Gastrocnemius medialis (tissue), 4 donors: ENCODE data around the gene MAP1LC3A. TPM values are rescaled to one million over a fixed set of nuclear protein-coding genes. Genes with fewer than 3 reads are reported as not detected.
A peak's percentile ranks its signal among the peaks of the same experiment; 100 is the strongest.

Experiments used
- ATAC-seq, 2 donors: fragments of 150-250 bp; one replicate each; pipeline ENCODE4 v1.9.1; 2016
- DNase-seq, 2 donors: peaks; one replicate each; pipeline ENCODE4 v3.0.0-alpha.2; 2019
- H3K27ac ChIP-seq, 4 donors: fragments of 200-600 bp; sonication (generic); 1 replicate in 1 of 4; 2 replicates in 3 of 4; pipeline ENCODE4 v1.5.1; 2016 to 2018; ENCODE audit warnings: mild to moderate bottlenecking in 2 of 4, moderate library complexity in 1 of 4
- H3K27me3 ChIP-seq, 3 donors: fragments of 200-600 bp; sonication (generic) in 2 of 3; 1 replicate in 1 of 3; 2 replicates in 2 of 3; pipeline versions ENCODE4 v1.5.1 to v1.6.0; 2016 to 2019; ENCODE audit warnings: mild to moderate bottlenecking in 1 of 3, moderate library complexity in 1 of 3
- H3K36me3 ChIP-seq, 2 donors: fragments of 200-600 bp; sonication (generic) in 1 of 2; one replicate each; pipeline ENCODE4 v1.5.1; 2017 to 2018
- H3K4me1 ChIP-seq, 2 donors: fragments of 200-600 bp; sonication (generic) in 1 of 2; one replicate each; pipeline ENCODE4 v1.5.1; 2016 to 2017; ENCODE audit warnings: mild to moderate bottlenecking in 2 of 2
- H3K4me3 ChIP-seq, 4 donors: fragments of 200-600 bp; sonication (generic) in 3 of 4; 1 replicate in 1 of 4; 2 replicates in 3 of 4; pipeline ENCODE4 v1.5.1; 2016 to 2019; ENCODE audit warnings: mild to moderate bottlenecking in 2 of 4
- H3K9me3 ChIP-seq, 3 donors: fragments of 200-600 bp; sonication (generic) in 2 of 3; 1 replicate in 1 of 3; 2 replicates in 2 of 3; pipeline ENCODE4 v1.5.1; 2016 to 2019
- POLR2A ChIP-seq, 2 donors: fragments of 450-650 bp; IDR thresholded peaks; one replicate each; pipeline ENCODE4 v1.6.1; 2017; ENCODE audit warnings: antibody characterized with exemption in 2 of 2, mild to moderate bottlenecking in 2 of 2, moderate library complexity in 2 of 2
- in situ Hi-C, 4 donors: fragments of 200-750 bp; cut with MboI; loops; one replicate each; pipeline versions ENCODE4 v1.15.0 to v1.8.0; 2017; ENCODE audit warnings: low sequenced_read_pairs in 4 of 4
- intact Hi-C: fragments of 100-400 bp; cut with DNase I; formaldehyde crosslinking; loops from one replicate; pipeline ENCODE4 v1.15.1; 2023; ENCODE audit warnings: low total_unique reads
- total RNA-seq, 4 donors: library from RNA; depleted of rRNA; stranded (reverse); fragments of >200 nt; gene quantifications; one replicate each; pipeline versions ENCODE4 v1.1.0 to v1.2.3, GENCODE V29; 2016
- TF ChIP-seq, protein P1 (sequence below), 5 experiments: fragments of 450-650 bp in 3 of 5; fragments of 200-600 bp in 2 of 5; sonication (generic) in 2 of 5; IDR thresholded peaks in 4 of 5; conservative IDR thresholded peaks in 1 of 5; 1 replicate in 4 of 5; 2 replicates in 1 of 5; pipeline ENCODE4 v1.5.1; 2016 to 2019; ENCODE audit warnings: antibody characterized with exemption in 5 of 5, mild to moderate bottlenecking in 3 of 5, moderate library complexity in 3 of 5

The MAP1LC3A gene
- total RNA-seq, 4 donors from 2014 or later, result 41.5 to 62.7 (median 56.4) TPM

DNA sequence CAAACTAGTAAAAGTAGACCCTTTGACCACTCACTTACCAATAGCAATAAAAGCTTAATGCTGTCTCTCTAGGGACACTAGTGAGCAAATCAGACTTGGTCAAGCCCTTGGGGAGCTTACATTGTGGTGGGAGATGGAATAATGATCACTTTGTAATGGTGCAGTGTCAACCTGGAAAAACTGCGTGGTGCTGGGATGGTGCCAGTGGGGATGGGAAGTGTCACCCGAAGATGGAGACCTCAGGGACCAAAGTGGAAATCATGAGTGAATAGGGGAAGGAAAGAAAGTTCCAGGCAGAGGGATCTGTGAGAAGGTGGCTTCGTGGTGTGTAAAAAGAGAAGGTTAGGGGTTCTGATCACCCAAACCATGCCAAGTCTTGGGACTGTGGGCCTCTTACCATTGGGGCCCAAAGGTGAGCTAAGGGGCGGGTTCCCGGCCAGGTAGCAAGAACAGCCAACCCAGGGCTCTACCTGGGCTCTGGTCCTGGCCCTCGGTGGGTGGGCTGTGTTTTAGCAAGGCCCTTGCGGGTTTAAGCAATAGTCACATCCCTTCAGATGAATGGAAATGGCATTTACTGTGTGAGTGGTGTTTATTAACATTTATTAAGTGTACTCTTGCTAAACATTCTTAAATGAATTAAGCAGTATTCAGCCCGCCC is 26.8 kb upstream of the MAP1LC3A start:
- Histone ChIP-seq H3K9me3 (no peaks in the 10 kb centered on the region), H3K27me3 (no peaks in the 10 kb centered on the region), H3K4me3 (no peak overlapping the region), H3K27ac (no peak overlapping the region), H3K4me1 (peaks cover 20 to 26% of the 10 kb centered on the region in 2 donors), H3K36me3 (peaks cover 0 to 73% of the 10 kb centered on the region in 2 donors)
- TF ChIP-seq POLR2A (IDR thresholded peaks at IDR 0.05), result no peak
- TF ChIP-seq, protein P1, sequence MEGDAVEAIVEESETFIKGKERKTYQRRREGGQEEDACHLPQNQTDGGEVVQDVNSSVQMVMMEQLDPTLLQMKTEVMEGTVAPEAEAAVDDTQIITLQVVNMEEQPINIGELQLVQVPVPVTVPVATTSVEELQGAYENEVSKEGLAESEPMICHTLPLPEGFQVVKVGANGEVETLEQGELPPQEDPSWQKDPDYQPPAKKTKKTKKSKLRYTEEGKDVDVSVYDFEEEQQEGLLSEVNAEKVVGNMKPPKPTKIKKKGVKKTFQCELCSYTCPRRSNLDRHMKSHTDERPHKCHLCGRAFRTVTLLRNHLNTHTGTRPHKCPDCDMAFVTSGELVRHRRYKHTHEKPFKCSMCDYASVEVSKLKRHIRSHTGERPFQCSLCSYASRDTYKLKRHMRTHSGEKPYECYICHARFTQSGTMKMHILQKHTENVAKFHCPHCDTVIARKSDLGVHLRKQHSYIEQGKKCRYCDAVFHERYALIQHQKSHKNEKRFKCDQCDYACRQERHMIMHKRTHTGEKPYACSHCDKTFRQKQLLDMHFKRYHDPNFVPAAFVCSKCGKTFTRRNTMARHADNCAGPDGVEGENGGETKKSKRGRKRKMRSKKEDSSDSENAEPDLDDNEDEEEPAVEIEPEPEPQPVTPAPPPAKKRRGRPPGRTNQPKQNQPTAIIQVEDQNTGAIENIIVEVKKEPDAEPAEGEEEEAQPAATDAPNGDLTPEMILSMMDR (IDR thresholded peaks at IDR 0.05 in 4 of 5, conservative IDR thresholded peaks at IDR 0.05 in 1 of 5), result no peak
- intact Hi-C loops (no loop called here), in situ Hi-C loops (loop anchor here in 1 of 4 donors (25.0 kb wide), 1 partner anchor 181 kb away; the partner anchor contains the start of gene TP53INP2)
- DNase-seq (no peak), ATAC-seq (no peak)

GRCh38 chr20:34532320-34532719 is 26.2 kb upstream of the MAP1LC3A start:
- no peak for ATAC-seq
- in situ Hi-C loops, result loop anchor here in 1 of 4 donors (25.0 kb wide), 1 partner anchor 180 kb away; the partner anchor contains the start of gene TP53INP2
- no peak overlapping the region for H3K4me3 ChIP-seq
- no peaks in the 10 kb centered on the region for H3K27me3 ChIP-seq
- no peak overlapping the region for H3K27ac ChIP-seq
- H3K36me3 ChIP-seq, result peaks cover 0 to 73% of the 10 kb centered on the region in 2 donors
- intact Hi-C loops, result no loop called here
- peaks cover 18 to 20% of the 10 kb centered on the region in 2 donors for H3K4me1 ChIP-seq
- TF ChIP-seq, protein P1 (IDR thresholded peaks at IDR 0.05 in 4 of 5, conservative IDR thresholded peaks at IDR 0.05 in 1 of 5), result no peak
- TF ChIP-seq POLR2A (IDR thresholded peaks at IDR 0.05), result no peak
- no peak for DNase-seq
- no peaks in the 10 kb centered on the region for H3K9me3 ChIP-seq

- TF ChIP-seq, protein P1 (IDR thresholded peaks at IDR 0.05 in 4 of 5, conservative IDR thresholded peaks at IDR 0.05 in 1 of 5), result no peak
- no peak for TF ChIP-seq POLR2A (IDR thresholded peaks at IDR 0.05)
- DNase-seq (no peak), ATAC-seq (no peak)
- Histone ChIP-seq H3K27ac (peak overlapping the region in 2 of 4 donors; percentile 34 to 35), H3K4me1 (peaks cover 18 to 20% of the 10 kb centered on the region in 2 donors), H3K36me3 (peaks cover 0 to 73% of the 10 kb centered on the region in 2 donors), H3K27me3 (no peaks in the 10 kb centered on the region), H3K4me3 (no peak overlapping the region), H3K9me3 (no peaks in the 10 kb centered on the region)
- in situ Hi-C loops (loop anchor here in 1 of 4 donors (25.0 kb wide), 1 partner anchor 180 kb away; the partner anchor contains the start of gene TP53INP2), intact Hi-C loops (no loop called here)
Measured at GRCh38 chr20:34532756-34533155, 25.8 kb upstream of the MAP1LC3A start.

DNA sequence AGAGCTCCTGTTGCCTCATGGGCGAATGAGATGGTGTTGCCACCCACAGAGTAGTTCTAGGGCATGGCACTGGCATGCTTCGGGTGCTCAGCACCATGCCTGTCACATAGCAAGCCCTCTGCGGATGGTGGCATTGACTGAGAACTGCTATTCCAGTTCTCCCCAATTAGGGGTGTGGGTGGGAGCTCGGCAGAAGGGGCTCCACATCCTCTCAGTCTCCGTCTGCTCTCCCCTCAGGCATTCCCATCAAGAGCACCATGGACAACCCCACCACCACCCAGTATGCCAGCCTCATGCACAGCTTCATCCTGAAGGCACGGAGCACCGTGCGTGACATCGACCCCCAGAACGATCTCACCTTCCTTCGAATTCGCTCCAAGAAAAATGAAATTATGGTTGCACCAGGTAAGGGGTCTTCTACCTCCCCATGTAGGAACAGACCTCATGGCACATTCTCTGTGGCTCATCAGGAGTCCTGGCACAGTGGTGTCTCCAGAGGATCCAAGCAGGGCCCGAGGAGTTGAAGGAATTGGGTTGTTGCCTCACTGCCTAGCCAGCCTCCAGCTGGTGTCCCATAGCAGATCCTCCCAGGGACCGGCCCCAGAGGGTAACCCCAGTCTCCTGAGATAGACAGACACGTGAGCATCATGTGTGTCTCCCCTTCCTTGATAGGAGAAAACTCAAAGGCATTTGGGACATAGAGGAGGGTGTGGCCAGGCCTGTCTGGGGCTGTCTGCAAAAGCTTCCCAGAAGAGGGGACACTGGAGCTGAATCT is 23.9 kb upstream of the MAP1LC3A start:
- no peak overlapping the region for H3K27ac ChIP-seq
- H3K36me3 ChIP-seq, result peaks cover 0 to 66% of the 10 kb centered on the region in 2 donors
- H3K9me3 ChIP-seq, result no peaks in the 10 kb centered on the region
- ATAC-seq, result no peak
- H3K4me1 ChIP-seq, result peaks cover 14 to 17% of the 10 kb centered on the region in 2 donors
- DNase-seq, result no peak
- H3K4me3 ChIP-seq, result no peak overlapping the region
- TF ChIP-seq, protein P1 (IDR thresholded peaks at IDR 0.05 in 4 of 5, conservative IDR thresholded peaks at IDR 0.05 in 1 of 5), result no peak
- TF ChIP-seq POLR2A (IDR thresholded peaks at IDR 0.05), result no peak
- in situ Hi-C loops, result loop anchor here in 1 of 4 donors (25.0 kb wide), 1 partner anchor 178 kb away; the partner anchor contains the start of gene TP53INP2
- intact Hi-C loops, result loop anchor here (5.0 kb wide), 1 partner anchor 173 kb away; no protein-coding TSS in a partner anchor
- no peaks in the 10 kb centered on the region for H3K27me3 ChIP-seq
